GM12865 (cell line): ENCODE data around the gene DAGLB.

Experiments
- DNase-seq: peaks from one replicate; pipeline ENCODE4 v3.0.0; 2010; ENCODE audit warnings: low read depth
- H3K4me3 ChIP-seq: 2 replicates; pipeline ENCODE4 v1.5.1; 2011; ENCODE audit warnings: mild to moderate bottlenecking, low read depth, low read length, control low read depth
- TF ChIP-seq, protein P1 (sequence below): IDR thresholded peaks from 2 replicates; pipeline ENCODE4 v1.5.1; 2011; ENCODE audit warnings: low read length, control low read depth, low read depth, inconsistent platforms; ENCODE audit not compliant: insufficient read depth; ENCODE audit errors: missing control alignments

The DAGLB gene

DNA sequence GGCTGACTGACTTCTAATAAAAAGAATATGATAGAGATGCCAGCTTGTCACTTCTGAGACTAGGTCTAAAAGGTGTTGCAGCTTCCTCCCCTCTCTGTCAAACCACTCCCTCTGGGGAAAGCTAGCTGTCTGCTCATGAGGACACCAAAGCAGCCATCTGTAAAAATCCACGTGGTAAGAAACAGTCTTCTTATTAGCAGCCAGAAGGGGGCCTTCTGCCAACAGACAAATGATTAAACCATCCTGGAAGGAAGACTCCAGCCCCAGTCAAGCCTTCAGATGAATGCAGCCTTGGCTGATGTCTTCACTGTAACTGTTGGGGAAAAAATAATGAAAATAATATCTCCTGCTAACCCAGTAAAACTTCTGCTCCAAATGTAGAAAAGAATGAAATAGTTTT lies 41.9 kb upstream of the DAGLB start:
- no peak overlapping the region for H3K4me3 ChIP-seq
- peak; percentile 46 for DNase-seq
- TF ChIP-seq, protein P1, sequence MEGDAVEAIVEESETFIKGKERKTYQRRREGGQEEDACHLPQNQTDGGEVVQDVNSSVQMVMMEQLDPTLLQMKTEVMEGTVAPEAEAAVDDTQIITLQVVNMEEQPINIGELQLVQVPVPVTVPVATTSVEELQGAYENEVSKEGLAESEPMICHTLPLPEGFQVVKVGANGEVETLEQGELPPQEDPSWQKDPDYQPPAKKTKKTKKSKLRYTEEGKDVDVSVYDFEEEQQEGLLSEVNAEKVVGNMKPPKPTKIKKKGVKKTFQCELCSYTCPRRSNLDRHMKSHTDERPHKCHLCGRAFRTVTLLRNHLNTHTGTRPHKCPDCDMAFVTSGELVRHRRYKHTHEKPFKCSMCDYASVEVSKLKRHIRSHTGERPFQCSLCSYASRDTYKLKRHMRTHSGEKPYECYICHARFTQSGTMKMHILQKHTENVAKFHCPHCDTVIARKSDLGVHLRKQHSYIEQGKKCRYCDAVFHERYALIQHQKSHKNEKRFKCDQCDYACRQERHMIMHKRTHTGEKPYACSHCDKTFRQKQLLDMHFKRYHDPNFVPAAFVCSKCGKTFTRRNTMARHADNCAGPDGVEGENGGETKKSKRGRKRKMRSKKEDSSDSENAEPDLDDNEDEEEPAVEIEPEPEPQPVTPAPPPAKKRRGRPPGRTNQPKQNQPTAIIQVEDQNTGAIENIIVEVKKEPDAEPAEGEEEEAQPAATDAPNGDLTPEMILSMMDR: no peak

DNA sequence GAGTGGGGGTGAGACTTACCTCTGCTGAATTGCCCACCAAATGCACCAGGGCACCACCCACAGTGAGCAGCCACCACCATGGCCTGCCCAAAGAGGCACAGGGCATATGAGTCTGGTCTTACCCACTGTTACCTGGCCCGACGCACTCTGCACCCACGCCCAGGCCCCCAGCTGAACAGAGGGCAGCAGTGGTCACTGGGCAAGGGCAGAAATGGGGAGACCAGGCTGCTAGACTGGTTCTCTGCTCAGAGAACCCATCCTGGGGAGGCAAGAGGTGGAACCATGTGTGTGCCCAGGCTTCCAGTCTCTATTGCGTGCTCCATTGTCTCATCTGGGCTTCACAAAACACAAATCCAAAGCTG lies 39.4 kb upstream of the DAGLB start:
- no peak overlapping the region for H3K4me3 ChIP-seq
- TF ChIP-seq, protein P1: no peak
- DNase-seq: no peak

DNA sequence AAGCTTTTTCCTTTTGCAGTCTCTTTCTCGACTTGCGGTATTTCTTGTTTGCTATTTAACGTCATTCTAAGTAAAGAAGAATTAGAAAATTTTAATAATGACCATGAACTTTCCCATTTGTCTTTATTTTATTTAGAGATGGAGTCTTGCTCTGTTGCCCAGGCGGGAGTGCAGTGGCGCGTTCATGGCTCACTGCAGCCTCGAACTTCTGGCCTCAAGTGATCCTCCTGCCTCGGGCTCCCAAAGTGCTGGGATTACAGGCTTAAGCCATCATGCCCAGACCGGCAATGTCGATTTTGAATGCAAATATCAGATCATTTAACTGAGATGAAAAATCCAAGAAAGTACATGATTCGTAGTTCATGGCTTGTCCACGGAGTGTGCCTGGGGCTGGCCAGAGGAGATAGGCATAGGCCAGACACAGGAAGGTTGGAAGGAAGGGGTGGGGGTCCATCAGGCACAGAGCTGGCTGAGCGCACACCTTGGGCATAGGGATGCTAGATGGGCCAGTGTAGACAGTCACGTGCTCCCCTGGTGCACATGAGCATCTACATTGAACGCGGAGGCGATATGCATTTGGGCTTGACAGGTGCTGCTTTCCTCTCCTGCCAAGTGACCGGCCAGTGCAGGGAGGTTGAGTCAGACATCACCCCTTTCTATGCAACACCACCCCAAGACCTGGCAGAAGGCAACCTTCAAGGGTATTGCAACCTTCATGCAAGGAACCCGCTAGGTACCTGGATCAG lies 38.9 kb upstream of the DAGLB start:
- TF ChIP-seq, protein P1: no peak
- no peak for DNase-seq
- no peak overlapping the region for H3K4me3 ChIP-seq

DNA sequence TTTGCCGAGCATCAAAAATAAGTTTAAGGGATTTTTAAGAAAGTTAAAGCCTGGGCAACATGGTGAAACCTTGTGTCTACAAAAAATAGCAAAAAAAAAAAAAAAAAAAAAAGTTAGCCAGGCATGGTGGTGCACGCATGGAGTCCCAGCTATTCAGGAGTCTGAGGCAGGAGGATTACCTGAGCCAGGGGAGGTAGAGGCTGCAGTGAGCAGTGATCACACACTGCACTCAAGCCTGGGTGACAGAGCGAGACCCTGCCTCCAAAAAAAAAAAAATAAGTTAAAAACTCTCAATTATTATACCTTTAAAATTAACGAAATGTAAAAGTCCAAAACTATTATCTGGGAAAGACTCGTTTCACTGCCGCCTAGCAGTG lies 35.0 kb upstream of the DAGLB start:
- H3K4me3 ChIP-seq: peak overlapping the region; percentile 97
- DNase-seq: no peak
- TF ChIP-seq, protein P1: no peak

DNA sequence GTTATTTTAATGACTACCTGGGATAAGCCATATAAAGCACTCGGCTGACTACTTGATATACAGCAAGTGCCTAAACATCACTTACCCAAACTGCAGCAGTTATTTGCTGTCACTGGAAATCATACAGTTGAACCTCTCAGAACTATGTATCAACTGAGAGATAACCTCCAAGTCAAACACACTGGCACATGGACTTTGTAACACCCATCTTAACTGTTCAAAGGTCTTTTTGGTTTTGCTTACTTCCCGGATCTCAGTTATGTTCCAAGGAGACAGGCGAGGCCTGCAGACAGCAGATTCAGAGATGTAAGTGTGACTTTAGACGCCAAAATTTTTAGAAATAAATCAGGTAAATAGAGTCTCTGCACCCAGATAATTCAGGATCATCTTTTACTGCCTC lies 34.6 kb upstream of the DAGLB start:
- no peak for DNase-seq
- TF ChIP-seq, protein P1: no peak
- peak overlapping the region; percentile 97 for H3K4me3 ChIP-seq

DNA sequence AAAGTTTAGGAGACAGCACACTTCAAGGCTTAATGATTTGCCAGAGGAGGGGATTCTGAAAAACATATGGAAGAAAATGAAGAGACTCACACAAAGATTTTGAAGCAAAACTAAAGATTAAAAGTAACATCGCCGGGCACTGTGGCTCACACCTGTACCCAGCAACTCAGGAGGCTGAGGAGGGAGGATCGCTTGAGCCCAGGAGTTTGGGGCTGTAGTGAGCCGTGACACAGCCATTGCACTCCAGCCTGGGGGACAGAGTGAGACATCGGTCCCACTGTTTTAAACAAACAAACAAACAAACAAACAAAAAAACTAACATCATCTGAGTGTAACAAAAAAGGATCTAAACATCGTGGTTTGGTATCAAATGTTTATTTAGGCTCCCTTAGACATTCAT lies 33.7 kb upstream of the DAGLB start:
- no peak for DNase-seq
- H3K4me3 ChIP-seq: no peak overlapping the region
- TF ChIP-seq, protein P1: no peak

DNA sequence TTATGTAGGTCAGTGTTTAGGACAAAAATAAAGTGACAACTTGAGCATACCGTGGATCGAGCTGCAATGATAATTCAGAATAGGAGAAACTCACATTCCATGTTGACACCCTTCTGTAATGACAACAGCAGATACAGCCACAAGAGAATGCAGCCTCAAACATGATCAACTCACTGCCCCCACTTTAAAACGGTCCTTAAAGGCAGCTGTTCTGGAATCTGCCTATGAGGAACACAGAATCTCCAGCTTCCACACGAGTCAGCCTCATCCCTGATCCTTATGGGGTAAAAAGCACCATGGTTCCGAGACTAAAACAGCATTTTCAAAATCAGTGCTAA lies 32.5 kb upstream of the DAGLB start:
- TF ChIP-seq, protein P1: no peak
- DNase-seq: no peak
- H3K4me3 ChIP-seq: peak overlapping the region; percentile 2
